ENCODE data around the gene FANCD2.

The FANCD2 gene

GRCh38 chr3:10142707-10143560, 116.7 kb downstream of the FANCD2 start:
- H3K27me3 Mint-ChIP-seq: no peaks in the 10 kb centered on the region
- peak overlapping the region; percentile 80 for H3K4me3 Mint-ChIP-seq
- intact Hi-C loops (cut with micrococcal nuclease): loop anchor here (5.0 kb wide), 1 partner anchor 84 kb away; no protein-coding TSS in a partner anchor
- peak overlapping the region; percentile 99 for H3K27ac Mint-ChIP-seq
- H3K36me3 Mint-ChIP-seq (ENCODE audit: low read depth): peaks cover 38% of the 10 kb centered on the region
- no peaks in the 10 kb centered on the region for H3K9me3 Mint-ChIP-seq
- H3K4me1 Mint-ChIP-seq (ENCODE audit: low read depth): peaks cover 19% of the 10 kb centered on the region

- Mint-ChIP-seq H3K4me3 (peak overlapping the region; percentile 51), H3K27me3 (no peaks in the 10 kb centered on the region), H3K27ac (peak overlapping the region; percentile 73), H3K9me3 (no peaks in the 10 kb centered on the region), H3K36me3 (ENCODE audit: low read depth) (peaks cover 64% of the 10 kb centered on the region), H3K4me1 (ENCODE audit: low read depth) (peaks cover 35% of the 10 kb centered on the region)
- intact Hi-C loops (cut with micrococcal nuclease): no loop called here
Measured at GRCh38 chr3:10145685-10146084, 119.4 kb downstream of the FANCD2 start.

DNA sequence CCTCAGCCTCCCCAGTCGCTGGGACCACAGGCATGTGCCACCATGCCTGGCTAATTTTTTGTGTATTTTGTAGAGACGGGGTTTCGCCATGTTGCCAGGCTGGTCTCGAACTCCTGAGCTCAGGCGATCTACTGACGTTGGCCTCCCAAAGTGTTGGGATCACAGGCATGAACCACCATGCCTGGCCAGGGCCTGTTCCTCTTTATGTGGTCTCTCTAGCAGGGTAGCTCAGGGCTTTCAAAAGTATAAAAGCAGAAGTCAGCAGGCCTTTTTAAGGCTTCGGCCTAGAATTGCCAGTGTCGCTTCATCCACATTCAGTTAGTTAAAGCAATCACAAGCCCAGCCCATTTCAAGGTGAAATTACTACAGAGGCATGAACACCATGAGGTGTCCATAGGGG, 123.0 kb downstream of the FANCD2 start:
- intact Hi-C loops (cut with micrococcal nuclease): no loop called here
- peaks cover 82% of the 10 kb centered on the region for H3K36me3 Mint-ChIP-seq (ENCODE audit: low read depth)
- peaks cover 27% of the 10 kb centered on the region for H3K4me1 Mint-ChIP-seq (ENCODE audit: low read depth)
- peak overlapping the region; percentile 91 for H3K27ac Mint-ChIP-seq
- no peaks in the 10 kb centered on the region for H3K9me3 Mint-ChIP-seq
- H3K27me3 Mint-ChIP-seq: no peaks in the 10 kb centered on the region
- peak overlapping the region; percentile 40 for H3K4me3 Mint-ChIP-seq

GRCh38 chr3:10150987-10151386, 124.8 kb downstream of the FANCD2 start:
- Mint-ChIP-seq H3K4me3 (no peak overlapping the region), H3K27me3 (no peaks in the 10 kb centered on the region), H3K9me3 (no peaks in the 10 kb centered on the region), H3K4me1 (ENCODE audit: low read depth) (peaks cover 27% of the 10 kb centered on the region), H3K36me3 (ENCODE audit: low read depth) (peaks cover 95% of the 10 kb centered on the region), H3K27ac (peak overlapping the region; percentile 91)
- intact Hi-C loops (cut with micrococcal nuclease): no loop called here

All from dendritic cell treated with granulocyte-macrophage colony-stimulating factor and Interleukin-4, amounts not matched to agents 40 ng/mL and 50 ng/mL, for 4 days (primary cell).